Measurements from ENCODE around the gene RNF227. TPM values are rescaled to one million over a fixed set of nuclear protein-coding genes. Genes with fewer than 3 reads are reported as not detected.

The RNF227 gene
- total RNA-seq = 2.3 and 2.8 TPM in 2 replicates

GRCh38 chr17:7915611-7916384 lies at the start of gene RNF227:
RNF227 (minus strand) TSS chr17:7916289; CDS start chr17:7916195, 94 bp downstream.

GRCh38 chr17:7931709-7932482 lies 15.8 kb upstream of the RNF227 start, which contains the start of the genes CNTROB and TRAPPC1:
CNTROB (plus strand) TSS chr17:7932206; CDS start chr17:7933080, 874 bp downstream.
TRAPPC1 (minus strand) TSS chr17:7931946; CDS start chr17:7931829, 117 bp downstream.

GRCh38 chr17:7929158-7930023 lies 13.3 kb upstream of the RNF227 start, which contains the start of gene KCNAB3:
KCNAB3 (minus strand) TSS chr17:7929856; CDS start chr17:7929435, 421 bp downstream.

GRCh38 chr17:7888184-7888920 lies 27.7 kb downstream of the RNF227 start, which contains the start of gene CHD3:
CHD3 (plus strand) TSS chr17:7888789; CDS start chr17:7889001, 212 bp downstream.

Other genes with a start within 250 kb of the RNF227 start
- gene TP53, start 228.8 kb downstream of the RNF227 start, total RNA-seq = 16.9 and 18.7 TPM in 2 replicates
- gene WRAP53, start 227.8 kb downstream of the RNF227 start, total RNA-seq = 3.1 and 3.4 TPM in 2 replicates
- 0.09 and 0.28 TPM in 2 replicates for gene EFNB3, start 211.1 kb downstream of the RNF227 start, total RNA-seq
- 0.57 and 1.8 TPM in 2 replicates for gene DNAH2, start 198.5 kb downstream of the RNF227 start, total RNA-seq
- gene KDM6B, start 82.1 kb downstream of the RNF227 start, total RNA-seq = 4.8 and 7.7 TPM in 2 replicates
- 0.14 and 0.28 TPM in 2 replicates for gene TMEM88, start 61.2 kb downstream of the RNF227 start, total RNA-seq
- gene NAA38, start 58.7 kb downstream of the RNF227 start, total RNA-seq = 96.1 and 113 TPM in 2 replicates
- gene CYB5D1, start 58.3 kb downstream of the RNF227 start, total RNA-seq = 6.0 and 8.2 TPM in 2 replicates
- 231 and 283 TPM in 2 replicates for gene CHD3, start 27.5 kb downstream of the RNF227 start, total RNA-seq
- 0.18 and 0.28 TPM in 2 replicates for gene KCNAB3, start 13.6 kb upstream of the RNF227 start, total RNA-seq
- 36.4 and 42.0 TPM in 2 replicates for gene TRAPPC1, start 15.7 kb upstream of the RNF227 start, total RNA-seq
- gene CNTROB, start 15.9 kb upstream of the RNF227 start, total RNA-seq = 13.4 and 17.4 TPM in 2 replicates
- gene GUCY2D, start 86.3 kb upstream of the RNF227 start, total RNA-seq = under 0.01 and 0.09 TPM in 2 replicates
- gene ALOX15B, start 122.8 kb upstream of the RNF227 start, total RNA-seq = 0.18 TPM in 1 of 2 replicates, not detected in the other
- not detected in 2 replicates for gene ALOX12B, start 171.4 kb upstream of the RNF227 start, total RNA-seq
- under 0.01 TPM in 1 of 2 replicates, not detected in the other for gene ALOXE3, start 202.2 kb upstream of the RNF227 start, total RNA-seq
- not detected in 2 replicates for gene HES7, start 207.8 kb upstream of the RNF227 start, total RNA-seq
- gene PER1, start 236.1 kb upstream of the RNF227 start, total RNA-seq = 2.9 and 3.3 TPM in 2 replicates
- 3.5 and 3.7 TPM in 2 replicates for gene VAMP2, start 246.7 kb upstream of the RNF227 start, total RNA-seq

All from smooth muscle cell of bladder (primary cell).